ENCODE data around the gene MYEOV.

Gene MYEOV

DNA sequence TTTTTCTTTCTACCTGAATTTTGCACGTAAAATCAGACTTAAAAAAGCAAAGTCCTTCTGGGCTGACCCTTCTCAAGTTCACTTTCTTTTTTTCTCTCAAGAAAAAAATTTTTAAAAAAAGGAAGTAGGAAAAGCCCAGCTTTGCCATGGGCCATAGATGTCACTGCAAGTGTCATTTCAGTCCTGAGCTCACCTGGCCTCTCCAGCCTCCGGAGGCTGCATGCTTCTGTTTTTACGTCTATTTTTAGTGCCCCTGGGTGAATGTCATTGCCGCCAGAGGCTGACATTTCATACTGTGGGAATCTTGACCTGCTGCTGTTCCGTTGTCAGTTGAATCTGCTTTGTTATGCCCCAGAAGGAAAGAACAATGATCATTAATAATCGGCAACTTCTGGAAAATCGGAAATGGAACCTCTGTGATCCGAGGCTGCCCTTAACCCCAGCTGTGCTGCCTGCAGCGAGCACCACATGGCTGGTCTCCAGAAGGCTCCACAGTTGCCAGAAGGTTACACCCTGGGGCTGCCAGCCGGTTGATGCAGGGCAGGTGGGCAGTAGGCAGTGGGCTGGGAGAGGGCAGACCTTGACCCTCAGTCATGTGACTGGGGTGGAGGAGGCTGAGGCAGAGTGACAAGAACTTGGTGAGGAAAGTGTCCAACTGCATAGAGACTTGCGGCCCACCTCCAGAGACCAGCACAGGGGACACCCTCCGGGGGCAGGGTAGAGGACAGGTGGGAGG is 16.7 kb upstream of the MYEOV start:
- Histone ChIP-seq H3K4me1 (ENCODE audit: low read length) (peaks cover 20% of the 10 kb centered on the region), H3K27ac (ENCODE audit: low read length) (peak overlapping the region; percentile 44), H3K27me3 (ENCODE audit: low read depth, low read length) (peaks cover 14% of the 10 kb centered on the region; the same call in 1 of the 2 replicates), H3K36me3 (replicated peaks; ENCODE audit: low read depth, low read length) (no peaks in the 10 kb centered on the region), H3K79me2 (ENCODE audit: low read length) (no peaks in the 10 kb centered on the region), H4K20me1 (ENCODE audit: insufficient read depth, low read length) (no peaks in the 10 kb centered on the region), H3K4me2 (ENCODE audit: low read length) (peak overlapping the region; percentile 83), H3K9me3 (ENCODE audit: insufficient read depth, low read length) (no peaks in the 10 kb centered on the region), H3K9ac (ENCODE audit: low read length) (peak overlapping the region; percentile 40), H2AFZ (ENCODE audit: low read depth, low read length) (no peak overlapping the region; the same call in 1 of the 2 replicates), H3K4me3 (ENCODE audit: low read length) (peak overlapping the region; percentile 69)
- TF ChIP-seq EZH2phosphoT487 (IDR thresholded peaks at IDR 0.05; ENCODE audit: low read depth), result no peak
- TF ChIP-seq CTCF (IDR thresholded peaks at IDR 0.05; ENCODE audit: low read depth, low read length), result no peak

GRCh38 chr11:69278091-69278867 is 15.7 kb upstream of the MYEOV start:
- Histone ChIP-seq H3K4me2 (ENCODE audit: low read length) (peak overlapping the region; percentile 83), H3K4me3 (ENCODE audit: low read length) (no peak overlapping the region), H3K4me1 (ENCODE audit: low read length) (peaks cover 20% of the 10 kb centered on the region), H2AFZ (ENCODE audit: low read depth, low read length) (no peak overlapping the region), H3K9ac (ENCODE audit: low read length) (no peak overlapping the region), H3K9me3 (ENCODE audit: insufficient read depth, low read length) (no peaks in the 10 kb centered on the region), H4K20me1 (ENCODE audit: insufficient read depth, low read length) (no peaks in the 10 kb centered on the region), H3K79me2 (ENCODE audit: low read length) (no peaks in the 10 kb centered on the region), H3K27me3 (ENCODE audit: low read depth, low read length) (peaks cover 14% of the 10 kb centered on the region; the same call in 1 of the 2 replicates), H3K27ac (ENCODE audit: low read length) (no peak overlapping the region), H3K36me3 (replicated peaks; ENCODE audit: low read depth, low read length) (no peaks in the 10 kb centered on the region)
- TF ChIP-seq CTCF (IDR thresholded peaks at IDR 0.05; ENCODE audit: low read depth, low read length), result no peak
- no peak for TF ChIP-seq EZH2phosphoT487 (IDR thresholded peaks at IDR 0.05; ENCODE audit: low read depth)

- H2AFZ ChIP-seq (ENCODE audit: low read depth, low read length), result no peak overlapping the region
- H3K27ac ChIP-seq (ENCODE audit: low read length), result no peak overlapping the region
- H3K27me3 ChIP-seq (ENCODE audit: low read depth, low read length), result peaks cover 11% of the 10 kb centered on the region; the same call in 1 of the 2 replicates
- no peak overlapping the region for H3K9ac ChIP-seq (ENCODE audit: low read length)
- no peaks in the 10 kb centered on the region for H4K20me1 ChIP-seq (ENCODE audit: insufficient read depth, low read length)
- H3K4me1 ChIP-seq (ENCODE audit: low read length), result peaks cover 20% of the 10 kb centered on the region
- no peaks in the 10 kb centered on the region for H3K9me3 ChIP-seq (ENCODE audit: insufficient read depth, low read length)
- no peak overlapping the region for H3K4me3 ChIP-seq (ENCODE audit: low read length)
- H3K79me2 ChIP-seq (ENCODE audit: low read length), result no peaks in the 10 kb centered on the region
- H3K36me3 ChIP-seq (replicated peaks; ENCODE audit: low read depth, low read length), result no peaks in the 10 kb centered on the region
- no peak for TF ChIP-seq CTCF (IDR thresholded peaks at IDR 0.05; ENCODE audit: low read depth, low read length)
- TF ChIP-seq EZH2phosphoT487 (IDR thresholded peaks at IDR 0.05; ENCODE audit: low read depth), result no peak
- no peak overlapping the region for H3K4me2 ChIP-seq (ENCODE audit: low read length)
Measured at GRCh38 chr11:69280451-69280850, 13.5 kb upstream of the MYEOV start.

- Histone ChIP-seq H3K9me3 (ENCODE audit: insufficient read depth, low read length) (no peaks in the 10 kb centered on the region), H3K9ac (ENCODE audit: low read length) (no peak overlapping the region), H3K4me2 (ENCODE audit: low read length) (no peak overlapping the region), H3K79me2 (ENCODE audit: low read length) (no peaks in the 10 kb centered on the region), H3K4me1 (ENCODE audit: low read length) (peaks cover 20% of the 10 kb centered on the region), H4K20me1 (ENCODE audit: insufficient read depth, low read length) (no peaks in the 10 kb centered on the region), H3K4me3 (ENCODE audit: low read length) (no peak overlapping the region), H3K36me3 (replicated peaks; ENCODE audit: low read depth, low read length) (no peaks in the 10 kb centered on the region), H3K27ac (ENCODE audit: low read length) (no peak overlapping the region), H2AFZ (ENCODE audit: low read depth, low read length) (no peak overlapping the region), H3K27me3 (ENCODE audit: low read depth, low read length) (peaks cover 11% of the 10 kb centered on the region; the same call in 1 of the 2 replicates)
- TF ChIP-seq CTCF (IDR thresholded peaks at IDR 0.05; ENCODE audit: low read depth, low read length) (no peak), EZH2phosphoT487 (IDR thresholded peaks at IDR 0.05; ENCODE audit: low read depth) (no peak)
Measured at GRCh38 chr11:69280994-69281393, 13.0 kb upstream of the MYEOV start.

Data from OCI-LY3 (cell line).